Measurements from ENCODE around the gene RPS6KA5.
"Not testable (repeated sequence)": the region's sequence is repeated elsewhere in the genome, so short reads cannot be mapped to it uniquely, and the experiment has no call there.

RPS6KA5 gene

GRCh38 chr14:90867501-90867900 is 192.9 kb downstream of the RPS6KA5 start:
- no peak for DNase-seq (ENCODE audit: low spot score)

GRCh38 chr14:90866833-90867232 is 193.6 kb downstream of the RPS6KA5 start:
- no peak for DNase-seq (ENCODE audit: low spot score)

- no peak for DNase-seq (ENCODE audit: low spot score)
Measured at GRCh38 chr14:90864741-90865140, 195.7 kb downstream of the RPS6KA5 start.

GRCh38 chr14:90858511-90858910 is 201.9 kb downstream of the RPS6KA5 start:
- no peak for DNase-seq (ENCODE audit: low spot score)

GRCh38 chr14:90857866-90858265 is 202.6 kb downstream of the RPS6KA5 start:
- no peak for DNase-seq (ENCODE audit: low spot score)

GRCh38 chr14:90856115-90856514 is 204.3 kb downstream of the RPS6KA5 start:
- not testable (repeated sequence) for DNase-seq (ENCODE audit: low spot score)

- DNase-seq (ENCODE audit: low spot score) = no peak
Measured at GRCh38 chr14:90853116-90853515, 207.3 kb downstream of the RPS6KA5 start.

GRCh38 chr14:90851327-90852036 is 209.0 kb downstream of the RPS6KA5 start:
- no peak for DNase-seq (ENCODE audit: low spot score)

GRCh38 chr14:90850487-90850886 is 210.0 kb downstream of the RPS6KA5 start:
- DNase-seq (ENCODE audit: low spot score) = no peak

- DNase-seq (ENCODE audit: low spot score) = no peak
Measured at GRCh38 chr14:90849787-90850444, 210.5 kb downstream of the RPS6KA5 start.

- DNase-seq (ENCODE audit: low spot score) = no peak
Measured at GRCh38 chr14:90848944-90849731, 211.3 kb downstream of the RPS6KA5 start.

- no peak for DNase-seq (ENCODE audit: low spot score)
Measured at GRCh38 chr14:90846511-90846910, 213.9 kb downstream of the RPS6KA5 start.

GRCh38 chr14:90844321-90844720 is 216.1 kb downstream of the RPS6KA5 start:
- no peak for DNase-seq (ENCODE audit: low spot score)

- DNase-seq (ENCODE audit: low spot score) = no peak
Measured at GRCh38 chr14:90842726-90843125, 217.7 kb downstream of the RPS6KA5 start.

- not testable (repeated sequence) for DNase-seq (ENCODE audit: low spot score)
Measured at GRCh38 chr14:90840667-90841066, 219.8 kb downstream of the RPS6KA5 start.

GRCh38 chr14:90839889-90840266 is 220.6 kb downstream of the RPS6KA5 start:
- no peak for DNase-seq (ENCODE audit: low spot score)

GRCh38 chr14:90839024-90839888 is 221.2 kb downstream of the RPS6KA5 start:
- DNase-seq (ENCODE audit: low spot score) = no peak

GRCh38 chr14:90838531-90838930 is 221.9 kb downstream of the RPS6KA5 start:
- not testable (repeated sequence) for DNase-seq (ENCODE audit: low spot score)

- no peak for DNase-seq (ENCODE audit: low spot score)
Measured at GRCh38 chr14:90837355-90837754, 223.1 kb downstream of the RPS6KA5 start.

- DNase-seq (ENCODE audit: low spot score) = no peak
Measured at GRCh38 chr14:90836692-90837063, 223.8 kb downstream of the RPS6KA5 start.

GRCh38 chr14:90831821-90832220 is 228.6 kb downstream of the RPS6KA5 start:
- no peak for DNase-seq (ENCODE audit: low spot score)

All from ecto neural progenitor cell (in vitro differentiated cells).